ENCODE data around the gene RFX2.

DNA sequence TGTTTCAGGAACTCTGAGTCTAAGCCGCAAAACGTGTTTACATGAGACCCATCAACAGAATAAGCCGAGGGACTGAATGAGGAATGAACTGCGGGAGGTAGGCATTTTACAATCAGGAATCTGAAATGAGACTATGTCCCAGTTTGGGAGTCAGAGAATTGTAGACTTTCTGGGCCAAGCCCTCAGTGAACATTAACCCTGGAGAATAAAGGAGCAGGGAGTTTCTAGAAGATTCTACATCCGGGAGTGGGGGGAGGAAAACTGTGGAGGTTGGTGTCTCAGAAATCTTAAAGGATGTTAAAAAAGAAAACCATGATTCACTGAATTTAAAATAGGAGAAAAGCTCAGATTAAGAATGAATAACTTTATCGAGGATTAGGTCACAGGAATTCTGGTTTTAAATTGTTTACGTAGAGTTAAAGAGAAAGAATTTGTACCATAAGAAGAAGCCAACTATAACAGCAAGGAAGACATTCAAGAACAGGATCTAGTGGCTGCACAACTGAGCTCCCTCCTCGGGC, 18.5 kb downstream of the RFX2 start:
- TF ChIP-seq PATZ1 (CRISPR knock-in tag; IDR thresholded peaks at IDR 0.05; ENCODE audit: borderline replicate concordance) (no peak), ZNF565 (CRISPR knock-in tag; conservative IDR thresholded peaks at IDR 0.05; ENCODE audit: low read depth) (no peak), BACH2 (CRISPR knock-in tag; IDR thresholded peaks at IDR 0.05; ENCODE audit: borderline replicate concordance) (no peak), ZNF8 (CRISPR knock-in tag; IDR thresholded peaks at IDR 0.05) (no peak), ZFP3 (CRISPR knock-in tag; IDR thresholded peaks at IDR 0.05) (no peak), CSDC2 (CRISPR knock-in tag; IDR thresholded peaks at IDR 0.05) (no peak), OSR1 (CRISPR knock-in tag; IDR thresholded peaks at IDR 0.05) (no peak), CREB5 (CRISPR knock-in tag; IDR thresholded peaks at IDR 0.05; ENCODE audit: low read depth) (no peak), TSHZ2 (CRISPR knock-in tag; IDR thresholded peaks at IDR 0.05) (no peak), SNAI2 (CRISPR knock-in tag; IDR thresholded peaks at IDR 0.05) (no peak), TOX (CRISPR knock-in tag; IDR thresholded peaks at IDR 0.05; ENCODE audit: borderline replicate concordance) (no peak), POU6F1 (CRISPR knock-in tag; IDR thresholded peaks at IDR 0.05; ENCODE audit: borderline replicate concordance, low read depth) (no peak), TCF4 (CRISPR knock-in tag; IDR thresholded peaks at IDR 0.05; ENCODE audit: borderline replicate concordance) (no peak), ARNTL (CRISPR knock-in tag; IDR thresholded peaks at IDR 0.05; ENCODE audit: borderline replicate concordance, low read depth) (no peak)
